HL-60 (cell line): Measurements from ENCODE around the gene WLS.

Experiments
- GABPA ChIP-seq: IDR thresholded peaks from 2 replicates; pipeline ENCODE4 v1.6.1; 2012; ENCODE audit warnings: low read depth
- POLR2AphosphoS5 ChIP-seq: IDR thresholded peaks from 2 replicates; pipeline ENCODE4 v1.6.1; 2012; ENCODE audit warnings: low read depth
- SPI1 ChIP-seq: IDR thresholded peaks from 2 replicates; pipeline ENCODE4 v1.6.1; 2012; ENCODE audit warnings: low read depth, mild to moderate bottlenecking, borderline replicate concordance
- TF ChIP-seq, protein P1 (sequence below): IDR thresholded peaks from one replicate; pipeline ENCODE4 v1.5.1; 2011; ENCODE audit warnings: low read length, control low read depth, inconsistent platforms; ENCODE audit not compliant: insufficient read depth
- TF ChIP-seq, protein P2 (sequence below): IDR thresholded peaks from 2 replicates; pipeline ENCODE4 v1.6.1; 2012; ENCODE audit warnings: low read depth; ENCODE audit not compliant: insufficient replicate concordance

DNA sequence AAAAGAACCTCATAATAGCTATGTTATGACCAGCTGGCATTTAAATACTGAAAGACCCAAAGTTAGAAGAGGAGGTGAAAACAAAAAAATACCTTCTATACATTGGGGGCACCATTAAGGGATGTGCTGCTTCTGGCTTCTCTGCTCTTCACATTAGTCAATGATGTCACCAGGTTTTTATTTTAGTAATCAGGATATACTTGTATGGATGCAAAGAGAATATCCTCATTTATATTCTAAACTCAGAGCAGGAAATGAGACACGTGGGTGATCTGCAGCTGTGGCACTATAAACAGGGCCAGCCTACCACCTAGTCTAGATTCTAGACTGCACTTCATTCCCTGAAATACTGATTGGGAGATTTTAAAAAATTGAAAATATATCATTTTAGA lies 51.2 kb downstream of the WLS start:
- TF ChIP-seq, protein P1, sequence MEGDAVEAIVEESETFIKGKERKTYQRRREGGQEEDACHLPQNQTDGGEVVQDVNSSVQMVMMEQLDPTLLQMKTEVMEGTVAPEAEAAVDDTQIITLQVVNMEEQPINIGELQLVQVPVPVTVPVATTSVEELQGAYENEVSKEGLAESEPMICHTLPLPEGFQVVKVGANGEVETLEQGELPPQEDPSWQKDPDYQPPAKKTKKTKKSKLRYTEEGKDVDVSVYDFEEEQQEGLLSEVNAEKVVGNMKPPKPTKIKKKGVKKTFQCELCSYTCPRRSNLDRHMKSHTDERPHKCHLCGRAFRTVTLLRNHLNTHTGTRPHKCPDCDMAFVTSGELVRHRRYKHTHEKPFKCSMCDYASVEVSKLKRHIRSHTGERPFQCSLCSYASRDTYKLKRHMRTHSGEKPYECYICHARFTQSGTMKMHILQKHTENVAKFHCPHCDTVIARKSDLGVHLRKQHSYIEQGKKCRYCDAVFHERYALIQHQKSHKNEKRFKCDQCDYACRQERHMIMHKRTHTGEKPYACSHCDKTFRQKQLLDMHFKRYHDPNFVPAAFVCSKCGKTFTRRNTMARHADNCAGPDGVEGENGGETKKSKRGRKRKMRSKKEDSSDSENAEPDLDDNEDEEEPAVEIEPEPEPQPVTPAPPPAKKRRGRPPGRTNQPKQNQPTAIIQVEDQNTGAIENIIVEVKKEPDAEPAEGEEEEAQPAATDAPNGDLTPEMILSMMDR, result no peak
- no peak for TF ChIP-seq POLR2AphosphoS5
- TF ChIP-seq, protein P2, sequence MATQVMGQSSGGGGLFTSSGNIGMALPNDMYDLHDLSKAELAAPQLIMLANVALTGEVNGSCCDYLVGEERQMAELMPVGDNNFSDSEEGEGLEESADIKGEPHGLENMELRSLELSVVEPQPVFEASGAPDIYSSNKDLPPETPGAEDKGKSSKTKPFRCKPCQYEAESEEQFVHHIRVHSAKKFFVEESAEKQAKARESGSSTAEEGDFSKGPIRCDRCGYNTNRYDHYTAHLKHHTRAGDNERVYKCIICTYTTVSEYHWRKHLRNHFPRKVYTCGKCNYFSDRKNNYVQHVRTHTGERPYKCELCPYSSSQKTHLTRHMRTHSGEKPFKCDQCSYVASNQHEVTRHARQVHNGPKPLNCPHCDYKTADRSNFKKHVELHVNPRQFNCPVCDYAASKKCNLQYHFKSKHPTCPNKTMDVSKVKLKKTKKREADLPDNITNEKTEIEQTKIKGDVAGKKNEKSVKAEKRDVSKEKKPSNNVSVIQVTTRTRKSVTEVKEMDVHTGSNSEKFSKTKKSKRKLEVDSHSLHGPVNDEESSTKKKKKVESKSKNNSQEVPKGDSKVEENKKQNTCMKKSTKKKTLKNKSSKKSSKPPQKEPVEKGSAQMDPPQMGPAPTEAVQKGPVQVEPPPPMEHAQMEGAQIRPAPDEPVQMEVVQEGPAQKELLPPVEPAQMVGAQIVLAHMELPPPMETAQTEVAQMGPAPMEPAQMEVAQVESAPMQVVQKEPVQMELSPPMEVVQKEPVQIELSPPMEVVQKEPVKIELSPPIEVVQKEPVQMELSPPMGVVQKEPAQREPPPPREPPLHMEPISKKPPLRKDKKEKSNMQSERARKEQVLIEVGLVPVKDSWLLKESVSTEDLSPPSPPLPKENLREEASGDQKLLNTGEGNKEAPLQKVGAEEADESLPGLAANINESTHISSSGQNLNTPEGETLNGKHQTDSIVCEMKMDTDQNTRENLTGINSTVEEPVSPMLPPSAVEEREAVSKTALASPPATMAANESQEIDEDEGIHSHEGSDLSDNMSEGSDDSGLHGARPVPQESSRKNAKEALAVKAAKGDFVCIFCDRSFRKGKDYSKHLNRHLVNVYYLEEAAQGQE, result no peak
- TF ChIP-seq GABPA, result no peak
- no peak for TF ChIP-seq SPI1
